HEK293 (cell line): ENCODE measurements around the gene SPINK2.

Experiments used
- CTCF ChIA-PET: fragments of 350-600 bp; formaldehyde crosslinking; extraction: SDS; loops from one replicate; lab custom pipeline; 2021; ENCODE audit warnings: antibody characterized with exemption; lab: Yijun Ruan, JAX
- POLR2A ChIA-PET: fragments of 300-600 bp; formaldehyde crosslinking; extraction: SDS; loops from one replicate; lab custom pipeline; 2020; ENCODE audit warnings: antibody characterized with exemption, inconsistent platforms; lab: Yijun Ruan, JAX
- H3K27ac ChIP-seq: fragments of 200-500 bp; sonication (Bioruptor generic); 2 replicates; pipeline ENCODE4 v1.5.1; 2014; ENCODE audit warnings: low read depth, low read length, control low read depth, inconsistent platforms; ENCODE audit errors: extremely low read depth
- H3K36me3 ChIP-seq, 2 experiments: fragments of 200-500 bp in 1 of 2; sonication (Bioruptor generic) in 1 of 2; 1 replicate in 1 of 2; 2 replicates in 1 of 2; pipeline ENCODE4 v1.5.1; 2014 to 2017; ENCODE audit warnings: inconsistent platforms in 2 of 2, low read length in 2 of 2; ENCODE audit not compliant: control insufficient read depth in 2 of 2, insufficient read depth in 1 of 2
- H3K4me1 ChIP-seq: fragments of 200-500 bp; sonication (Bioruptor generic); 2 replicates; pipeline ENCODE4 v1.5.1; 2014; ENCODE audit warnings: mild to moderate bottlenecking, low read length, inconsistent platforms; ENCODE audit not compliant: control insufficient read depth, insufficient read depth
- H3K4me3 ChIP-seq: 2 replicates; pipeline ENCODE4 v1.5.1; 2011; ENCODE audit warnings: low read depth, mild to moderate bottlenecking, control low read depth, low read length, moderate library complexity
- H3K9me3 ChIP-seq: fragments of 200-500 bp; sonication (Bioruptor generic); 2 replicates; pipeline ENCODE4 v1.5.1; 2014; ENCODE audit warnings: low read depth, low read length, inconsistent platforms; ENCODE audit not compliant: control insufficient read depth, insufficient read depth
- FEZF1 ChIP-seq: fragments of 450-650 bp; formaldehyde crosslinking; IDR thresholded peaks from 2 replicates; pipeline ENCODE4 v1.5.1; 2016; ENCODE audit warnings: missing biosample characterization, missing genetic modification characterization
- GLIS1 ChIP-seq: fragments of 450-650 bp; formaldehyde crosslinking; IDR thresholded peaks from 2 replicates; pipeline ENCODE4 v1.5.1; 2016; ENCODE audit warnings: missing biosample characterization, missing genetic modification characterization
- MEIS1 ChIP-seq: sonication (generic); formaldehyde crosslinking; IDR thresholded peaks from 2 replicates; pipeline ENCODE4 v1.8.1; 2022; ENCODE audit warnings: missing genetic modification reagents, mild to moderate bottlenecking, borderline replicate concordance
- PRDM6 ChIP-seq: fragments of 450-650 bp; formaldehyde crosslinking; IDR thresholded peaks from 2 replicates; pipeline ENCODE4 v1.5.1; 2017; ENCODE audit warnings: missing biosample characterization, missing genetic modification characterization
- SALL2 ChIP-seq: fragments of 450-650 bp; formaldehyde crosslinking; IDR thresholded peaks from 2 replicates; pipeline ENCODE4 v1.5.0; 2017; ENCODE audit warnings: missing biosample characterization, mild to moderate bottlenecking, missing genetic modification characterization, borderline replicate concordance
- ZIC2 ChIP-seq: fragments of 450-650 bp; formaldehyde crosslinking; IDR thresholded peaks from 2 replicates; pipeline ENCODE4 v1.5.1; 2016; ENCODE audit warnings: missing biosample characterization, missing genetic modification characterization
- ZNF18 ChIP-seq: fragments of 450-650 bp; formaldehyde crosslinking; IDR thresholded peaks from 2 replicates; pipeline ENCODE4 v1.5.1; 2016; ENCODE audit warnings: missing biosample characterization, missing genetic modification characterization
- ZNF19 ChIP-seq: fragments of 450-650 bp; formaldehyde crosslinking; IDR thresholded peaks from 2 replicates; pipeline ENCODE4; 2016; ENCODE audit warnings: missing biosample characterization, missing genetic modification characterization, low read depth
- ZNF223 ChIP-seq: fragments of 450-650 bp; formaldehyde crosslinking; IDR thresholded peaks from 2 replicates; pipeline ENCODE4 v1.5.1; 2016; ENCODE audit warnings: missing biosample characterization, missing genetic modification characterization
- ZNF23 ChIP-seq: fragments of 450-650 bp; formaldehyde crosslinking; IDR thresholded peaks from 2 replicates; pipeline ENCODE4 v1.5.1; 2016; ENCODE audit warnings: missing biosample characterization, missing genetic modification characterization, borderline replicate concordance
- ZNF280C ChIP-seq: fragments of 450-650 bp; formaldehyde crosslinking; IDR thresholded peaks from 2 replicates; pipeline ENCODE4 v1.5.1; 2016; ENCODE audit warnings: missing biosample characterization, missing genetic modification characterization
- ZNF391 ChIP-seq: fragments of 450-650 bp; formaldehyde crosslinking; IDR thresholded peaks from 2 replicates; pipeline ENCODE4 v1.5.1; 2016; ENCODE audit warnings: low read depth, missing biosample characterization, missing genetic modification characterization, borderline replicate concordance
- ZNF473 ChIP-seq: fragments of 450-650 bp; formaldehyde crosslinking; IDR thresholded peaks from 2 replicates; pipeline ENCODE4 v1.5.1; 2017; ENCODE audit warnings: missing biosample characterization, missing genetic modification characterization
- ZNF530 ChIP-seq: fragments of 450-650 bp; formaldehyde crosslinking; IDR thresholded peaks from 2 replicates; pipeline ENCODE4 v1.5.1; 2016; ENCODE audit warnings: low read depth, missing biosample characterization, missing genetic modification characterization
- ZNF596 ChIP-seq: fragments of 450-650 bp; IDR thresholded peaks from 2 replicates; pipeline ENCODE4 v1.5.0; 2018; ENCODE audit warnings: missing biosample characterization, mild to moderate bottlenecking, missing genetic modification characterization, moderate library complexity
- ZNF623 ChIP-seq: fragments of 450-650 bp; formaldehyde crosslinking; IDR thresholded peaks from 2 replicates; pipeline ENCODE4 v1.5.1; 2016; ENCODE audit warnings: missing biosample characterization, missing genetic modification characterization
- ZNF76 ChIP-seq: fragments of 450-650 bp; formaldehyde crosslinking; IDR thresholded peaks from 2 replicates; pipeline ENCODE4; 2016; ENCODE audit warnings: low read depth, missing biosample characterization, missing genetic modification characterization, borderline replicate concordance
- ZNF777 ChIP-seq: fragments of 450-650 bp; formaldehyde crosslinking; IDR thresholded peaks from 2 replicates; pipeline ENCODE4 v1.5.1; 2017; ENCODE audit warnings: missing biosample characterization, missing genetic modification characterization, borderline replicate concordance

SPINK2 gene

GRCh38 chr4:56790691-56791091 lies 30.8 kb downstream of the SPINK2 start:
- no peaks in the 10 kb centered on the region for H3K36me3 ChIP-seq
- POLR2A ChIA-PET: no interaction called here
- H3K4me3 ChIP-seq: no peak overlapping the region
- no peak overlapping the region for H3K27ac ChIP-seq
- CTCF ChIA-PET: no interaction called here
- TF ChIP-seq ZNF777 (tag by site-specific recombination) (no peak), ZNF596 (no peak), MEIS1 (CRISPR knock-in tag) (no peak)
- peaks cover 5% of the 10 kb centered on the region for H3K4me1 ChIP-seq
- no peaks in the 10 kb centered on the region for H3K9me3 ChIP-seq

GRCh38 chr4:56788081-56788480 lies 33.4 kb downstream of the SPINK2 start:
- Histone ChIP-seq H3K36me3 (no peaks in the 10 kb centered on the region), H3K9me3 (no peaks in the 10 kb centered on the region), H3K4me1 (peaks cover 5% of the 10 kb centered on the region), H3K4me3 (no peak overlapping the region), H3K27ac (no peak overlapping the region)
- CTCF ChIA-PET: interaction anchor here (1.5 kb wide), 1 partner anchor 12 kb away, joined by 3 read pairs; no protein-coding TSS in a partner anchor
- TF ChIP-seq ZNF280C (tag by site-specific recombination) (no peak), ZNF623 (tag by site-specific recombination) (no peak), ZNF530 (tag by site-specific recombination) (no peak)
- POLR2A ChIA-PET: no interaction called here

GRCh38 chr4:56787380-56787779 lies 34.1 kb downstream of the SPINK2 start:
- POLR2A ChIA-PET: no interaction called here
- no peak overlapping the region for H3K27ac ChIP-seq
- no peak overlapping the region for H3K4me3 ChIP-seq
- TF ChIP-seq ZNF23 (tag by site-specific recombination) (no peak), PRDM6 (0 out of 2 replicates have a peak, but pooled peaks have one; percentile 33), ZIC2 (tag by site-specific recombination) (peak; percentile 88), FEZF1 (tag by site-specific recombination) (peak; percentile 31; the same call in 1 of the 2 replicates), ZNF596 (no peak), GLIS1 (tag by site-specific recombination) (peak; percentile 55)
- TF ChIP-seq, all 188 proteins: peak for 4
- Histone ChIP-seq H3K36me3 (no peaks in the 10 kb centered on the region), H3K9me3 (no peaks in the 10 kb centered on the region), H3K4me1 (peaks cover 5% of the 10 kb centered on the region)
- CTCF ChIA-PET: no interaction called here

- ChIA-PET POLR2A (no interaction called here), CTCF (no interaction called here)
- Histone ChIP-seq H3K27ac (no peak overlapping the region), H3K36me3 (no peaks in the 10 kb centered on the region), H3K4me3 (no peak overlapping the region), H3K9me3 (no peaks in the 10 kb centered on the region), H3K4me1 (peaks cover 5% of the 10 kb centered on the region)
- TF ChIP-seq ZNF391 (tag by site-specific recombination) (no peak), ZNF19 (tag by site-specific recombination) (no peak), ZNF76 (tag by site-specific recombination) (no peak), SALL2 (no peak), ZNF223 (tag by site-specific recombination) (no peak), ZNF18 (tag by site-specific recombination) (no peak), ZNF473 (tag by site-specific recombination) (no peak)
Measured at GRCh38 chr4:56786955-56787354, 34.5 kb downstream of the SPINK2 start.
